WTC11 (cell line): Measurements from ENCODE around the gene SLC47A1. TPM values are rescaled to one million over a fixed set of nuclear protein-coding genes. Genes with fewer than 3 reads are reported as not detected.
"Not testable (repeated sequence)": the region's sequence is repeated elsewhere in the genome, so short reads cannot be mapped to it uniquely, and the experiment has no call there.

ENCODE experiments used
- ATAC-seq: fragments of 200-7000 bp; cut with Tn5 transposase; 2 replicates; pipeline ENCODE4 v1.10.0; 2021; ENCODE audit warnings: mild to moderate bottlenecking, moderate library complexity
- CTCF ChIA-PET: fragments of 300-600 bp; sonication (Branson Sonifier 250); formaldehyde crosslinking; loops from one replicate; lab custom pipeline; 2021; ENCODE audit warnings: antibody characterized with exemption; lab: Charles Lee
- POLR2A ChIA-PET: fragments of 350-600 bp; sonication (Branson Sonifier 250); formaldehyde crosslinking; loops from one replicate; lab custom pipeline; 2021; ENCODE audit warnings: antibody characterized with exemption; lab: Charles Lee
- DNase-seq: peaks from one replicate; pipeline ENCODE4 v3.0.0; 2021; ENCODE audit warnings: low spot score
- H3K27ac Mint-ChIP-seq: 2 replicates; pipeline ENCODE4 v1.8.0; 2021; ENCODE audit warnings: mixed read lengths
- H3K27me3 Mint-ChIP-seq: 2 replicates; pipeline ENCODE4 v1.8.0; 2021; ENCODE audit warnings: low read depth, mild to moderate bottlenecking, moderate library complexity, mixed read lengths
- H3K36me3 Mint-ChIP-seq: 2 replicates; pipeline ENCODE4 v1.8.0; 2021; ENCODE audit warnings: mixed read lengths
- H3K4me1 Mint-ChIP-seq: 2 replicates; pipeline ENCODE4 v1.8.0; 2022; ENCODE audit warnings: mixed read lengths
- H3K4me3 Mint-ChIP-seq: 2 replicates; pipeline ENCODE4 v1.8.0; 2021; ENCODE audit warnings: mild to moderate bottlenecking, moderate library complexity, mixed read lengths
- H3K9me3 Mint-ChIP-seq: 2 replicates; pipeline ENCODE4 v1.8.0; 2021; ENCODE audit warnings: mixed read lengths
- ARID4B ChIP-seq: sonication (generic); formaldehyde crosslinking; IDR thresholded peaks from 2 replicates; pipeline ENCODE4 v1.8.0; 2023; ENCODE audit warnings: missing genetic modification reagents, mild to moderate bottlenecking, borderline replicate concordance
- CBFB ChIP-seq: sonication (generic); formaldehyde crosslinking; IDR thresholded peaks from 2 replicates; pipeline ENCODE4 v1.8.1; 2022; ENCODE audit warnings: mild to moderate bottlenecking, low read depth, missing genetic modification reagents
- E2F4 ChIP-seq: sonication (generic); formaldehyde crosslinking; IDR thresholded peaks from 2 replicates; pipeline ENCODE4 v1.8.1; 2022; ENCODE audit warnings: low read depth, mild to moderate bottlenecking, moderate library complexity, missing genetic modification reagents, borderline replicate concordance
- ETV6 ChIP-seq: sonication (generic); formaldehyde crosslinking; IDR thresholded peaks from 2 replicates; pipeline ENCODE4 v1.8.1; 2022; ENCODE audit warnings: mild to moderate bottlenecking, missing genetic modification reagents
- IRF1 ChIP-seq: sonication (generic); formaldehyde crosslinking; IDR thresholded peaks from 2 replicates; pipeline ENCODE4 v1.8.0; 2023; ENCODE audit warnings: missing genetic modification reagents
- NFYB ChIP-seq: sonication (generic); formaldehyde crosslinking; conservative IDR thresholded peaks from 2 replicates; pipeline ENCODE4 v1.8.0; 2022; ENCODE audit warnings: low read depth, missing genetic modification reagents
- NR3C1 ChIP-seq: sonication (generic); formaldehyde crosslinking; conservative IDR thresholded peaks from 2 replicates; pipeline ENCODE4 v1.8.1; 2023; ENCODE audit warnings: low read depth, mild to moderate bottlenecking, missing genetic modification reagents
- TCF7 ChIP-seq: sonication (generic); formaldehyde crosslinking; IDR thresholded peaks from 2 replicates; pipeline ENCODE4 v1.8.0; 2022; ENCODE audit warnings: mild to moderate bottlenecking, low read depth, missing genetic modification reagents, moderate library complexity
- ZNF219 ChIP-seq: sonication (generic); formaldehyde crosslinking; IDR thresholded peaks from 2 replicates; pipeline ENCODE4 v1.8.0; 2023; ENCODE audit warnings: missing genetic modification reagents, mild to moderate bottlenecking, borderline replicate concordance
- ZNF232 ChIP-seq: sonication (generic); formaldehyde crosslinking; IDR thresholded peaks from 2 replicates; pipeline ENCODE4 v1.8.0; 2022; ENCODE audit warnings: mild to moderate bottlenecking, missing genetic modification reagents
- ZNF512 ChIP-seq: sonication (generic); formaldehyde crosslinking; IDR thresholded peaks from 2 replicates; pipeline ENCODE4 v1.8.1; 2022; ENCODE audit warnings: missing genetic modification reagents, borderline replicate concordance
- total RNA-seq: library from RNA; stranded (reverse); gene quantifications from 3 replicates; pipeline ENCODE4 v1.2.3, GENCODE V29; 2021
- TF ChIP-seq, protein P1 (sequence below): sonication (generic); formaldehyde crosslinking; IDR thresholded peaks from 2 replicates; pipeline ENCODE4 v1.8.0; 2022; ENCODE audit warnings: mild to moderate bottlenecking, missing genetic modification reagents
- TF ChIP-seq, protein P2 (sequence below): fragments of 250-450 bp; sonication (Bioruptor Pico); conservative IDR thresholded peaks from 2 replicates; pipeline ENCODE4 v1.9.0; 2021; ENCODE audit warnings: mild to moderate bottlenecking

SLC47A1 gene
- total RNA-seq, 1 experiment from 2014 or later: 2.5 TPM

- TF ChIP-seq E2F4 (no peak), NR3C1 (CRISPR knock-in tag) (no peak), TCF7 (CRISPR knock-in tag) (no peak), ZNF232 (no peak), ETV6 (CRISPR knock-in tag) (no peak)
- TF ChIP-seq, all 79 proteins: peak for 0
Measured at GRCh38 chr17:19520641-19521040, 13.0 kb upstream of the SLC47A1 start (continued).

DNA sequence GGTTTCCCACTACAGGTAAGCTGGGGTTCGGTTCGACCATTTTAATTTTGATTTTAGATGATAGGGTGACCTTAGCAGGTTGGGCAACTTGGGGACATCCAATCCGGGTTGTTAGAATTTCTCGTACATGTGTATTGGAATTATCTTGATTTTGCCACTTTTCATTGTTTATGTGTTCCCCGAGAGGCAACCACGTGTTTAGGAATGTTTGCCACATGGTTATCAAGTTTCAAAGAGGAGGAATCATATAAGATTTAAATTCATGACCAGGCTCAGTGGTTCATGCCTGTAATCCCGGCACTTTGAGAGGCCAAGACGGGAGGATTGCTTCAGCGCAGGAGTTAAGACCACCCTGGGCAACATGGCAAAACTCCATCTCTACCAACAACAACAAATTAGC, 10.0 kb upstream of the SLC47A1 start:
- ChIA-PET CTCF (no interaction called here), POLR2A (no interaction called here)
- peaks cover 5% of the 10 kb centered on the region for H3K4me1 Mint-ChIP-seq
- no peaks in the 10 kb centered on the region; the same call in 1 of the 2 replicates for H3K27me3 Mint-ChIP-seq
- DNase-seq (no peak), ATAC-seq (no peak)
- no peak for TF ChIP-seq ZNF219 (CRISPR knock-in tag)
- no peak for TF ChIP-seq NFYB (CRISPR knock-in tag)
- no peak for TF ChIP-seq IRF1 (CRISPR knock-in tag)
- TF ChIP-seq, protein P1, sequence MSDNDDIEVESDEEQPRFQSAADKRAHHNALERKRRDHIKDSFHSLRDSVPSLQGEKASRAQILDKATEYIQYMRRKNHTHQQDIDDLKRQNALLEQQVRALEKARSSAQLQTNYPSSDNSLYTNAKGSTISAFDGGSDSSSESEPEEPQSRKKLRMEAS (CRISPR knock-in tag): no peak
- no peak for TF ChIP-seq ARID4B (CRISPR knock-in tag)
- TF ChIP-seq ZNF512 (CRISPR knock-in tag): no peak
- no peak overlapping the region for H3K27ac Mint-ChIP-seq
- no peaks in the 10 kb centered on the region for H3K36me3 Mint-ChIP-seq
- no peak overlapping the region for H3K4me3 Mint-ChIP-seq
- H3K9me3 Mint-ChIP-seq: no peaks in the 10 kb centered on the region

- POLR2A ChIA-PET, H3K27me3 Mint-ChIP-seq, ATAC-seq, H3K4me3 Mint-ChIP-seq, H3K27ac Mint-ChIP-seq, H3K9me3 Mint-ChIP-seq, CTCF ChIA-PET, DNase-seq, H3K4me1 Mint-ChIP-seq, H3K36me3 Mint-ChIP-seq: not testable (repeated sequence)
Measured at GRCh38 chr17:19526950-19527349, 6.7 kb upstream of the SLC47A1 start.

DNA sequence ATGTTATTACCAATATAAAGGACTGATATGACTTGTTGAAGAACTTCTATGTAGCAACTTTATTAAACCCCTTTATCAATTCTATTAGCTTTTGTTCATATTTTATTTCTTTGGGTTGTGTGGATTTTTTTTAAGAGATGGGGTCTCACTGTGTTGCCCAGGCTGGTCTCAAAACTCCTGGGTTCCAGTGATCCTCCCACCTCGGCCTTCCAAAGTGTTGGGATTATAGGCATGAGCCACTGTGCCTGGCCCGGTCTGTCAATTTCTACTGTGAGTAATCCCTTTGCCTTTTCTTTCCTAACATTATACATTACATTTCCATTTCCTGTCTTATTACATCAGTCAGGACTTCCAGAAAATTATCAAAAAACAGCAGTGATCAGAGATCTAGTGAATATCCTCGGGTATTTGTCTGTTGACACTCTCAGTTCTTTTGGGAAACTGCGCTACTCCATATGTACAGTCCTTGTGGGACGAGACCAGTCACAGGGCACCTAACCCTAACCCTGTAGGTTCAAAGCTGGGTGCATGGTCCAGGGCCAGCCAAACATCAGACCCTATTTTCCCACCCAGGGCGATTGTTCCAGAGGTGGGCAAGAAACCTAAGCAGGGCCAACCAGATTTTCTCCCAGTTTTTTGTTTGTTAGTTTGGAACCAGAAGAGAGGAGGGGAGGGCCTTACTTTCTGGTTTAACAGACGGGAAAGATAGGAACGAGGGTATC, 1.7 kb upstream of the SLC47A1 start:
- CTCF ChIA-PET: no interaction called here
- no peaks in the 10 kb centered on the region for H3K36me3 Mint-ChIP-seq
- POLR2A ChIA-PET: no interaction called here
- no peak overlapping the region for H3K4me3 Mint-ChIP-seq
- H3K9me3 Mint-ChIP-seq: no peaks in the 10 kb centered on the region
- DNase-seq: no peak
- ATAC-seq: no peak
- H3K27ac Mint-ChIP-seq: no peak overlapping the region
- H3K27me3 Mint-ChIP-seq: peaks cover 43% of the 10 kb centered on the region
- peaks cover 16% of the 10 kb centered on the region for H3K4me1 Mint-ChIP-seq
- TF ChIP-seq ETV6 (CRISPR knock-in tag): no peak
- TF ChIP-seq CBFB: no peak
- TF ChIP-seq ARID4B (CRISPR knock-in tag): no peak
- TF ChIP-seq, protein P2, sequence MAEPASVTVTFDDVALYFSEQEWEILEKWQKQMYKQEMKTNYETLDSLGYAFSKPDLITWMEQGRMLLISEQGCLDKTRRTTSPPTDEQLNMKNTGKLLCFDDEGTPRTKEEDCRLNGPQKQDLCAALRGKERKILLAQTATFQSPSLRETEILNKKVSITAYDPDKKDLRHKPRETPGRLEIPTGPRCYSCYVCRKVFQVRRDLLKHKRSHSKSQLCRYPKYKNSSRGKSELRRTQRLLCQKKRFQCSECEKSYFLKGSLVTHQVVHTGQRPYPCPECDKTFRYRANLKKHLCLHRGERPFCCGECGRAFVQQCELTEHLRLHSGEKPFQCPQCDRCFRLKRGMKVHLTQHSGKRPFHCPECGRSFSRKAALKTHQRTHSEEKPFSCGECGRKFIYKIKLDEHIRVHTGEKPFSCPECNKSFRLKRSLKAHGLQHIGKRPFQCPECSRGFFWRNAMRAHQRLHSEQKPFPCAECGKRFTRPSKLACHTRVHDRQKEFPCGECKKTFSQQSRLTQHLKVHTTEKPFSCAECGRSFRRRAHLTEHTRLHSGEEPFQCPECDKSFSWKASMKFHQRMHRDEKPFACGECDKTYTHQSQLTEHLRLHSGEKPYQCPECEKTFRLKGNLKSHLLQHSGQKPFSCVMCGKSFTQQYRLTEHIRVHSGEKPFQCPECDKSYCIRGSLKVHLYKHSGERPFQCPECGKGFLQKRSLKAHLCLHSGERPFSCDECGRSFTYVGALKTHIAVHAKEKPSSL (CRISPR knock-in tag): no peak
